ENCODE data around the gene SUPT20HL1. TPM values are rescaled to one million over a fixed set of nuclear protein-coding genes. Genes with fewer than 3 reads are reported as not detected.
"Not testable (repeated sequence)": the region's sequence is repeated elsewhere in the genome, so short reads cannot be mapped to it uniquely, and the experiment has no call there.

Gene SUPT20HL1
- total RNA-seq (2012; rRNA removed) (not detected in 2 replicates), polyA plus RNA-seq (2012; rRNA removed) (not detected in 2 replicates), Bru-seq, nascent RNA (not detected), BruChase-seq, experiment 1, labeled RNA remaining after a 6-hour chase (not detected), BruChase-seq, experiment 2, labeled RNA remaining after a 2-hour chase (not detected)
- polyA plus RNA-seq (2012; cell fraction: cytosol; rRNA removed): not detected in 2 replicates
- polyA plus RNA-seq (2012; cell fraction: nucleus; rRNA removed; ENCODE audit: low replicate concordance): not detected in 2 replicates
- long read RNA-seq: 0 reads

DNA sequence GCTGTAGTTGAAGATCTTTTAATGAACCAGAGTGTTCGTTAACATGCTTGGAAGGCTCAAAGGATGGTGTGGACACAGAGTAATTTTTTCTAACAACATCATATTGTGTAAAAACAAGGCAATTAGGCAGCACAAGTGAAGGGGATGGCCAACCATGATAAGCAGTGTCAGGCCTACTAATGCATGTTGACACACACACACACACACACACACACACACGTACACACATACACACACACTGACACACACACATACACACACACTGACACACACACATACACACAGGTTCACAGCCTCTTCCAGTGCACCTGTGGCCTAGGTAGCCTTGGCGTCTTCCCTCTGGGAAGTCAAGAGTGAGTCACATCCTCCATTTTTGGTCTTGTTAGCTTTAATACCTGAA, at the start of gene SUPT20HL1:
TSS of gene SUPT20HL1 (plus strand) at position 368 of the 400 bp plus-strand sequence. CDS start 2,122 bp downstream, outside the sequence.
- Histone ChIP-seq H3K18ac (ENCODE audit: low read depth, low read length) (no peak within 1 kb of the TSS), H3K79me1 (ENCODE audit: low read depth in 1 of 2, low read length in 2 of 2) (no peaks in the 10 kb centered on the region), H3K23ac (ENCODE audit: low read depth, low read length) (no peak within 1 kb of the TSS), H2AFZ (replicated peaks; ENCODE audit: low read length, poor library complexity) (no peak within 1 kb of the TSS), H3K36me3 (ENCODE audit: control insufficient read depth, insufficient read depth, low read length) (no peaks in the 10 kb centered on the region), H2BK120ac (ENCODE audit: low read depth, low read length) (no peak within 1 kb of the TSS), H3K56ac (ENCODE audit: extremely low read depth, insufficient read depth, low read length) (no peak within 1 kb of the TSS), H3K4me3 (ENCODE audit: insufficient read depth, low read depth, low read length) (no peak within 1 kb of the TSS), H3K4me1 (ENCODE audit: control insufficient read depth, insufficient read depth, low read length) (no peaks in the 10 kb centered on the region; the same call in 1 of the 2 replicates), H3K14ac (replicated peaks; ENCODE audit: low read depth, low read length) (no peak within 1 kb of the TSS), H3K9me1 (ENCODE audit: insufficient read depth, low read length) (no peaks in the 10 kb centered on the region), H2BK15ac (ENCODE audit: low read depth, low read length) (no peak within 1 kb of the TSS), H2AK9ac (replicated peaks; ENCODE audit: low read depth, low read length, poor library complexity) (no peak within 1 kb of the TSS), H2BK5ac (ENCODE audit: low read depth, low read length, poor library complexity, severe bottlenecking) (no peak within 1 kb of the TSS), H3K4ac (ENCODE audit: low read depth, low read length) (no peak within 1 kb of the TSS), H3K9me3 (ENCODE audit: control insufficient read depth, insufficient read depth, low read length) (no peaks in the 10 kb centered on the region), H3K27me3 (ENCODE audit: control insufficient read depth, insufficient read depth, low read length) (no peaks in the 10 kb centered on the region; the same call in 1 of the 2 replicates), H4K91ac (ENCODE audit: insufficient read depth, low read depth, low read length) (no peak within 1 kb of the TSS), H3K9ac (ENCODE audit: low read depth, low read length) (no peak within 1 kb of the TSS), H4K20me1 (ENCODE audit: insufficient read depth, low read length) (no peaks in the 10 kb centered on the region), H3K27ac (ENCODE audit: insufficient read depth, low read length) (no peak within 1 kb of the TSS), H3K4me2 (ENCODE audit: low read depth, low read length) (no peak within 1 kb of the TSS), H4K8ac (ENCODE audit: low read depth in 2 of 2, low read length in 2 of 2) (no peak within 1 kb of the TSS), H2AK5ac (ENCODE audit: low read depth, low read length) (no peak within 1 kb of the TSS), H4K5ac (ENCODE audit: low read depth, low read length) (no peak within 1 kb of the TSS), H2BK20ac (ENCODE audit: low read depth, low read length) (no peak within 1 kb of the TSS)
- TF ChIP-seq SMC3 (IDR thresholded peaks at IDR 0.05; ENCODE audit: low read depth, low read length): no peak
- no peak for TF ChIP-seq RFX5 (IDR thresholded peaks at IDR 0.05; ENCODE audit: low read depth, low read length)
- TF ChIP-seq MXI1 (IDR thresholded peaks at IDR 0.05; ENCODE audit: borderline replicate concordance, low read depth, low read length): no peak
- no peak for TF ChIP-seq FOS (IDR thresholded peaks at IDR 0.05; ENCODE audit: low read depth, low read length)
- TF ChIP-seq CHD1 (IDR thresholded peaks at IDR 0.05; ENCODE audit: low read depth, low read length): no peak
- no peak for TF ChIP-seq NFE2L2 (IDR thresholded peaks at IDR 0.05; ENCODE audit: low read depth, low read length)
- TF ChIP-seq CEBPB (IDR thresholded peaks at IDR 0.05; ENCODE audit: low read depth, low read length): no peak
- dilution Hi-C loops (cut with HindIII; ENCODE audit: low sequenced_read_pairs, unreplicated experiment): no loop called here
- POLR2A ChIA-PET (ENCODE audit: unreplicated experiment): no interaction called here
- 43% methylated on average over 1 of the region's 3 CpGs; no CpG with 5 or more reads in 1 of the 2 experiments for WGBS, 2 experiments (ENCODE audit: extremely low coverage in 2 of 2, insufficient read length in 1 of 2)
- no peak for DNase-seq
- no TSS peak for BruUV-seq (replicated peaks)
- CTCF ChIA-PET: no interaction called here
- in situ Hi-C loops (cut with MboI; ENCODE audit: low sequenced_read_pairs): no loop called here
- ATAC-seq (ENCODE audit: low read depth): no peak
- intact Hi-C loops (cut with micrococcal nuclease): no loop called here

DNA sequence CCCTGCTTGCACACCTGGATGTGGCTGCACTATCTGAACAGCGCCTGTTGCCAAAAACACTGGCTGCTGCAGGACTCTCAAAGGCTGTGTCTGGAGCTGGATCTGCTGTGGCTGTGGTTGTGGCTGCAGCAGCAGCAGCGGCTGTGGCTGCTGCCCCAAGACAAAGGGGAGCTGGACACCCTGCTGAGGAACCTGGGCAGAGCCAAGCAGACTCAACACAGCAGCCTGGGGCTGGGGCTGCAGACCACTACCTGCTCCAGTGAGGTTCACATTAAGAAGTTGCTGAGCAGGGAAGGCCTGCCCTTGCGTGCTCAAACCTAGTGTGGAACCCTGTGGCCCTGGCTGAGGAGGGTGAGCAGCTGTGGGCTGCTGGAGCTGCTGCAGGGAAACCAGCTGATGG, 49.5 kb upstream of the SUPT20HL1 start:
- intact Hi-C loops (cut with micrococcal nuclease); H3K27me3 ChIP-seq (ENCODE audit: control insufficient read depth, insufficient read depth, low read length); H3K4me3 ChIP-seq (ENCODE audit: insufficient read depth, low read depth, low read length); in situ Hi-C loops (cut with MboI; ENCODE audit: low sequenced_read_pairs); H2BK120ac ChIP-seq (ENCODE audit: low read depth, low read length); H3K4ac ChIP-seq (ENCODE audit: low read depth, low read length); H3K18ac ChIP-seq (ENCODE audit: low read depth, low read length); H3K56ac ChIP-seq (ENCODE audit: extremely low read depth, insufficient read depth, low read length); H2BK20ac ChIP-seq (ENCODE audit: low read depth, low read length); H2BK5ac ChIP-seq (ENCODE audit: low read depth, low read length, poor library complexity, severe bottlenecking); H3K9ac ChIP-seq (ENCODE audit: low read depth, low read length); H3K4me2 ChIP-seq (ENCODE audit: low read depth, low read length); H3K9me3 ChIP-seq (ENCODE audit: control insufficient read depth, insufficient read depth, low read length); DNase-seq; H3K4me1 ChIP-seq (ENCODE audit: control insufficient read depth, insufficient read depth, low read length); H3K9me1 ChIP-seq (ENCODE audit: insufficient read depth, low read length); CTCF ChIA-PET; H4K20me1 ChIP-seq (ENCODE audit: insufficient read depth, low read length); ATAC-seq (ENCODE audit: low read depth); H3K27ac ChIP-seq (ENCODE audit: insufficient read depth, low read length); H2BK15ac ChIP-seq (ENCODE audit: low read depth, low read length); H4K8ac ChIP-seq (ENCODE audit: low read depth in 2 of 2, low read length in 2 of 2); H4K5ac ChIP-seq (ENCODE audit: low read depth, low read length); H4K91ac ChIP-seq (ENCODE audit: insufficient read depth, low read depth, low read length); H3K23ac ChIP-seq (ENCODE audit: low read depth, low read length); H3K14ac ChIP-seq (replicated peaks; ENCODE audit: low read depth, low read length); H3K36me3 ChIP-seq (ENCODE audit: control insufficient read depth, insufficient read depth, low read length); H2AK5ac ChIP-seq (ENCODE audit: low read depth, low read length); POLR2A ChIA-PET (ENCODE audit: unreplicated experiment); H2AK9ac ChIP-seq (replicated peaks; ENCODE audit: low read depth, low read length, poor library complexity); BruUV-seq (replicated peaks); dilution Hi-C loops (cut with HindIII; ENCODE audit: low sequenced_read_pairs, unreplicated experiment); H3K79me1 ChIP-seq (ENCODE audit: low read depth in 1 of 2, low read length in 2 of 2); H2AFZ ChIP-seq (replicated peaks; ENCODE audit: low read length, poor library complexity): not testable (repeated sequence)
- 64% methylated on average over 3 of the region's 3 CpGs; no CpG with 5 or more reads in 1 of the 2 experiments for WGBS, 2 experiments (ENCODE audit: extremely low coverage in 2 of 2, insufficient read length in 1 of 2)

Data from IMR-90 (cell line).